PC-3 (cell line): Measurements from ENCODE around the gene ROS1.
A peak's percentile ranks its signal among the peaks of the same experiment; 100 is the strongest.

ENCODE experiments used
- CTCF ChIP-seq: fragments of 300-600 bp; sonication (generic); conservative IDR thresholded peaks from 2 replicates; pipeline ENCODE4 v1.5.1; 2017; ENCODE audit warnings: antibody characterized with exemption, low read depth, mild to moderate bottlenecking, low read length
- EZH2 ChIP-seq: fragments of 300-600 bp; sonication (generic); IDR thresholded peaks from one replicate; pipeline ENCODE4 v1.6.1; 2017; ENCODE audit warnings: antibody characterized with exemption, mild to moderate bottlenecking, low read length; ENCODE audit not compliant: unreplicated experiment
- EZH2phosphoT487 ChIP-seq: fragments of 300-600 bp; sonication (generic); IDR thresholded peaks from 2 replicates; pipeline ENCODE4 v1.6.1; 2018; ENCODE audit warnings: mild to moderate bottlenecking, antibody characterized with exemption, low read length, borderline replicate concordance

GRCh38 chr6:117404548-117404947 lies 21.2 kb downstream of the ROS1 start:
- TF ChIP-seq CTCF = peak; percentile 55
- TF ChIP-seq EZH2 = no peak
- TF ChIP-seq EZH2phosphoT487 = no peak
